ENCODE data around the gene EAPP.
"Not testable (repeated sequence)": the region's sequence is repeated elsewhere in the genome, so short reads cannot be mapped to it uniquely, and the experiment has no call there.

EAPP gene, protein sequence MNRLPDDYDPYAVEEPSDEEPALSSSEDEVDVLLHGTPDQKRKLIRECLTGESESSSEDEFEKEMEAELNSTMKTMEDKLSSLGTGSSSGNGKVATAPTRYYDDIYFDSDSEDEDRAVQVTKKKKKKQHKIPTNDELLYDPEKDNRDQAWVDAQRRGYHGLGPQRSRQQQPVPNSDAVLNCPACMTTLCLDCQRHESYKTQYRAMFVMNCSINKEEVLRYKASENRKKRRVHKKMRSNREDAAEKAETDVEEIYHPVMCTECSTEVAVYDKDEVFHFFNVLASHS

DNA sequence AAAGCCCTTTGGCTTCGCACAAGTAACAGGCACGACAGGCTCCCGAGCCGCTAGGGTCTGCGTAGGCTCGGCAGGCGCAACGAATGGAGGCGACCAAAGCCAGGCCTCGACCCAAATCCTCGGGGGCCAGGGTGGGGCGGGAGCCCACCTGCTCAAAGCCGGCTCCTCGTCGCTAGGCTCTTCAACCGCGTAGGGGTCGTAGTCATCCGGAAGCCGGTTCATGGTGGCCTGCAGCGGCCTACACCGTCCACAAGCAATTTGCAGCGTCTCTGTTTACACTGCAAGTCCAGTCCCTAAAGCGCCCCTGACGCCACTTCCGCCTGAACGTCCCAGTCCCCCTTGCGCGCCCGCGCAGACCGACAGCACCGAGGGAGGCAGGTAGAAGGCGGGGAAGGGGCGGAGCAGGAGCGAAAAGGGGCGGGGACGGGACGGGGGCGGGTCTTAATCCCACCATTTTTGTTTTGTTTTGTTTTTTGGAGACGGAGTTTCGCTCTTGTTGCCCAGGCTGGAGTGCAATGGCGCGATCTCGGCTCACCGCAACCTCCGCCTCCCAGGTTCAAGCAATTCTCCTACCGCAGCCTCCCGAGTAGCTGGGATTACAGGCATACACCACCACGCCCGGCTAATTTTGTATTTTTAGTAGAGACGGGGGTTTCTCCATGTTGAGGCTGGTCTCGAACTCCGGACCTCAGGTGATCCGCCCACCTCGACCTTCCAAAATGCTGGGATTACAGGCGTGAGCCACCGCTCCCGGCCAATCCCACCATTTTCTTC is at the start of gene EAPP:
EAPP (minus strand) TSS at position 295 of the 774 bp plus-strand sequence; CDS start at position 222, 73 bp downstream.
- peak; percentile 94 for DNase-seq (ENCODE audit: low read depth in 2 of 2)

DNA sequence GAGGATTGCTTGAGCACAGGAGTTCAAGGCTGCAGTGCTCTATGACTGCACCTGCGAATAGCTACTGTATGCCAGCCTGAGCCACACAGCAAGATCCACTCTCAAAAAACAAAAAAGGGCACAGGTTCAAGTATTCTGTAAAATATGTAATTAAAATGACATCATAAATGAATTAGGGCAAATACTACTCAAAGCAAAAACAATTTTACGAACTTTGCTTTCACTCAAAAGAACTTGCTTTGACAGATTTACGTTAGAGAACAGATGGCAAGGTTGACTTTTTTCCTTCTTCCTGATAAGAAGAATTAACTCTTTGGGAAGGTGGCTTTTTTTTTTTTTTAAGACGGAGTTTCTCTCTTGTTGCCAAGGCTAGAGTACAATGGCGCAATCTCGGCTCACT is 44.0 kb upstream of the EAPP start:
- no peak for DNase-seq (ENCODE audit: low read depth in 2 of 2)

DNA sequence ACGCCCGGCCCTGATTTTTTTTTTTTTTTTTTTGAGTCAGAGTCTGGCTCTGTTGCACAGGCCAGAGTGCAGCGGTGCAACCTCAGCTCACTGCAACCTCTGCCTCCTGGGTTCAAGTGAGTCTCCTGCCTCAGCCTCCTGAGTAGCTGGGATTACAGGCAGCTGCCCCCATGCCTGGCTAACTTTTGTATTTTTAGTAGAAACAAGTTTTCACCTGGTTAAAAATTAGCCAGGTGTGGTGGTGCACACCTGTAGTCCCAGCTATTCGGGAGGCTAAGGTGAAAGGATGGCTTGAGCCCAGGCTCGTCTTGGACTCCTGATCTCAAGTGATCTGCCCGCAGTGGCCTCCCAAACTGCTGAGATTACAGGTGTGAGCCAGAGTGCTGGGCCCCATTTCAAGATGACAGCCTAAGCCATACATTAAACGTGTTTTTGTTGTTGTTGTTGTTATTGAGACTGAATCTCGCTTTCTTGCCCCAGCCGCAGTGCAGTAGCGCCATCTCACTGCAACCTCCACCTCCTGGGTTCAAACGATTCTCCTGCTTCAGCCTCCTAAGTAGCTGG is 42.7 kb upstream of the EAPP start:
- no peak for DNase-seq (ENCODE audit: low read depth in 2 of 2)

DNA sequence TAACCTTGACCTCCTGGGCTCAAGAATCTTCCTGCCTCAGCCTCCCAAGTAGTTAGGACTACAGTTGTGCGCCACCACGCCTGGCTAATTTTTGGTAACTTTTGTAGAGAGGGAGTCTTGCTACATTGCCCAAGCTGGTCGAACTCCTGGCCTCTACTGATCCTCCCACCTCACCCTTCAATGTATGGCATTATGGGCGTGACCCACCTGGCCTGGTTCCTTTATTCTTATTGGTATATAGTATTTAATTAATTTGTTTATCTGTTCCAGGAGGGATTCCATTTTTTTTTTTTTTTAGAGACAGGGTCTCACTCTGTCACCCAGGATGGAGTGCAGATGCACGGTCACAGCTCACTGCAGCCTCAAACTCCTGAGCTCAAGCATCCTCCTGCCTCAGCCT is 40.9 kb upstream of the EAPP start:
- no peak for DNase-seq (ENCODE audit: low read depth in 2 of 2)

DNA sequence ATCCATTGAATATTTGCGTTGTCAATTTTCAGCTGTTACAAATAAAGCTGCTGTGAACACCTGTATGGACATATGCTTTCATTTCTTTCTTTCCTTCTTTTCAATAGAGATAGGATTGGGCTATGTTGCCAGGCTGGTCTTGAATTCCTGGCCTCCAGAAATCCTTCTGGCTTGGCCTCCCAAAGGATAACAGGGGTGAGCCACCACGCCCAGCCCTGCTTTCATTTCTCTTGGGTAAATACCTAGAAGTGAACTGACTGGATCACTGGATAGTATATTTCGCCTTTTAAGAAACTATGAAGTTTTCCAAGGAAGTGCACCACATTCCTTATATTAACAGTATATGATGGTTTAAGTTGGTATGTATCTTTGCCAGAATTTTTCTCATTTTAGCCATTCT is 32.3 kb upstream of the EAPP start:
- no peak for DNase-seq (ENCODE audit: low read depth in 2 of 2)

DNA sequence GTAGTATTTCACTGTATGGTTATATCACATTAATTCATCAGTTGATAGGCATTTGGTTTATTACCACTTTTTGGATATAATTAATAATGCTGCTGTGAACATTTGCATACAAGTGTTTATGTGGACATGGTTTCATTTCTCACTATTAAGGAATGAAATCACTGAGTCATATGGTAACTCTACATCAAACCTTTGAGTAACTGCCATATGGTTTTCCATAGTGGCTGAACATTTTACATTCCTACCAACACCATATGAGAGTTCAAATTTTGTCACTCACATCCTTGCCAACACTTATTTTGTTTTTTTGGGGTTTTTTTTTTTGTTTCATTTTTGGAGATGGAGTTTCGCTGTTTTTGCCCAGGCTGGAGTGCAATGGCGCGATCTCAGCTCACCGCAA is 30.2 kb upstream of the EAPP start:
- DNase-seq (ENCODE audit: low read depth in 2 of 2), result no peak

DNA sequence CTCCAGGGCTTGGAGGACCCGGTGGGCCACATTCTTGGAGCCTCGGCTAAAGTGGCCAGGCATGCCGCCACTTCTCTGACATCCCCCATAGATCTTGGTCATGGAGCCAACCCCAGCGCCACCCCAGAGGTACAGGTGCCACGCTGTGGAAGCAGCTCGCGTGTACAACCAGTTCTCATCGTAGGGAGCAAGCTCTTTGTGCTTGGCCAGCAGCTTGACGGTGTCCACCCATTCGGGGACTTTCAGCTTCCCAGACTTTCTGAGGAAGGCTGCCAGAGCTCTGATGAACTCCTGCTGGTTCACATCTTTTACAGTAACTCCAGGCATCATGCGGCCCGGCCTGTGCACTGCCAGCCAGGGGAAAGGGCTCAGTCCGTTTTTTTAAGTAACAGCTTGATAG is 29.3 kb upstream of the EAPP start:
- DNase-seq (ENCODE audit: low read depth in 2 of 2), result no peak

DNA sequence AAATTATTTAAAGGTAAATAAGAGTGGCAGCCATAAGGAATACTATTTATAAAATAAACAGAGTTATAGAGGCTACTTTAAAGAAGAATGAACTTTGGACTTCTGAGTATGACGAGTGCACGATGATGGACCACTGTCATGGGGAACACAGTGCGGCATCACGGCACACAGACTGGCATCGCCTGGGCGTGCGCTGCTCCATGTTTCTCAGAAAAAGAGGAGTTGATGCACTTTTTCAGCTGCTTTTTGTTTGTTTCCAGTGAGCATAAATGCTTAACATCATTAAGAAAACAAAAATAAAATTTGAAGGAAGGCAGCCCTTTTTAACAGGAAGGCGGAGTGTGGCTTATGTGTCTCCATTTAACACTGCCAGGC is 23.3 kb upstream of the EAPP start:
- no peak for DNase-seq (ENCODE audit: low read depth in 2 of 2)

DNA sequence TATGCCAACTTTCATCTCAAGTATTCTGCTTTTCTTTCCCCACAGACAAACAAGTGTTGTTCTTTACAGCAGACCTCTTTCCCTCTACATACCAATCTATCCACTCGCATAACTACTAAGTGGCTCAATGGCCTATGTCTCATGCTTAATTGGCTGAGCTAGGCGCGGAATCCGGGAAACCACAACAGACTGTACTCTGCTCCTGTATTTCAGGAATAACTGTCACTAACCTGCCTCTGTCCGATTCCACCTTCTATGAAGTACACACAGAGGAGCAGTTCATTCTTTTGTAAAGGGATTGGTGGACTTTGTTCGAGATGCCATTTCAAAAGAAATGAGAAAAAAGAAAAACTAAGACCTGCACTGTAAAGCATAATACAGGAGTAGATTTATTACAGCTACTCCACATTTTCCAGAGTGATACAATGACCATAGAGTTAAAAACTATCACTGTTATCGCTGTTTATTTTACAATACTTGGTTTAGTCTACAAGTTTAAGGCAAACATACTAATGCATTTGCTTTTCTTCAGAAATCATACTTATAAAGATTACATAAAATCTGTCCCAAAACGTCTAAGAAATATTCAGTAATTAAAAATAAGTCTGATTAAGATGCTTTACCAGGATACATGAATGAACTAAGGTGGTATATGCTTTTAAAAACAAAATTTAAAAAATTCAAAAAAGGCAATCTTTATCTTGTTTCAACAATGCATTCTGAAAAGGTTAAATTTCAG is 22.7 kb upstream of the EAPP start:
- DNase-seq (ENCODE audit: low read depth in 2 of 2), result not testable (repeated sequence)

DNA sequence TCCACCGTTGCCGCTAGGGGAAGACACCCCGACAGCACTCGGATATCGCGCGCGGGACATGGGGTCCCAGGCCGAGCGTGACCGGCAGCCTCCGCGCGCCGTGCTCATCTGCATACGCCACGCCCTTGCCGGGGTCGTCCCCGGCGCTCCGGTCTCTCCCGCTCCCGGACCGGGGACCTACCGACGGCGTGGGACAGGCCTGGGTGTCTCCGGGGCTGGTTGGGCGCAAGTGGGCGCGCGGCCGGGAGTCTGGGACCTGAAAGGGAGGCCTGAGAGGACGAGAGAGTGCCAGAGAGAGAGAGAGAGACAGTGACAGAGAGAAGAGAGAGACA is 17.0 kb upstream of the EAPP start:
- DNase-seq (ENCODE audit: low read depth in 2 of 2), result not testable (repeated sequence)

DNA sequence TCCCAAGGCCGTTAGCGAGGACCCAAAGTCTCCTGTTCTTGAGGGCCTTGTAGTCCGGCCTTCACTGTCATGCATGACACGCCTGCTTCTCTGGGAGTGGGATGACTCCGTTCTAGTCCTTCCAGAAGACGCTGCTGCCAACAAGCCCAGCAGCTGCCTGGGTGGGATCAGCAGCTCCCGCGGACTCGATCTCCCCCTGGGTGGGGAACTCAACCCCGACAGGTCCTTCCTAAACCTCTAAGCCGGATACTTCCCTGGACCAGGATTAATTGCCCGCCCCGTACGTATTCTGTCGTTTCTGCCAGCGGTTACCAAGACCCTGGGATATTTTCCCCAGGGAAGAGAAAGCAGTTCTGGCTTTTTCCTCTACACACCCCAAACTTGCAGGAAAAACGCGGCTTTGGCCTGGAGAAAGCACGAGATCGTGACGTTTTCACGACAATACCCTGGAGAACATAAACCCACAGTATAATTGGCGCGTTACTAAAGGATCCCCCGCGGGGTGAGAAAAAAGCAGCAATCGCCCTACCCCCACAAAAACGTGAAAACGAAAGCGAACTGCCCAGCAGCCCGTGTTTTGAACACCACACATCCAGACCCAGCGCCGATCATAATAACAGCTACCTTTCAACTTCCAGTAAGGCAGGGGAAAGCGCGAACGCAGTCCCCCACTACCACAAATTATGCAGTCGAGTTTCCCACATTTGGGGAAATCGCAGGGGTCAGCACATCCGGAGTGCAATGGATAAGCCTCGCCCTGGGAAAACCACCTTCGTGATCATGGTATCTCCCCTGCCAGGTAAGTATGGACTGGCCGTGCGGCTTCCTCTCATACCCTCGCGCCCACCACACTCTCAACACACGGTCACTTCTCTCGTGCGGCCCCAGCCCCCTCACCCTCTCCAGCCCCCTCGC is 16.3 kb upstream of the EAPP start:
- DNase-seq (ENCODE audit: low read depth in 2 of 2), result not testable (repeated sequence)

DNA sequence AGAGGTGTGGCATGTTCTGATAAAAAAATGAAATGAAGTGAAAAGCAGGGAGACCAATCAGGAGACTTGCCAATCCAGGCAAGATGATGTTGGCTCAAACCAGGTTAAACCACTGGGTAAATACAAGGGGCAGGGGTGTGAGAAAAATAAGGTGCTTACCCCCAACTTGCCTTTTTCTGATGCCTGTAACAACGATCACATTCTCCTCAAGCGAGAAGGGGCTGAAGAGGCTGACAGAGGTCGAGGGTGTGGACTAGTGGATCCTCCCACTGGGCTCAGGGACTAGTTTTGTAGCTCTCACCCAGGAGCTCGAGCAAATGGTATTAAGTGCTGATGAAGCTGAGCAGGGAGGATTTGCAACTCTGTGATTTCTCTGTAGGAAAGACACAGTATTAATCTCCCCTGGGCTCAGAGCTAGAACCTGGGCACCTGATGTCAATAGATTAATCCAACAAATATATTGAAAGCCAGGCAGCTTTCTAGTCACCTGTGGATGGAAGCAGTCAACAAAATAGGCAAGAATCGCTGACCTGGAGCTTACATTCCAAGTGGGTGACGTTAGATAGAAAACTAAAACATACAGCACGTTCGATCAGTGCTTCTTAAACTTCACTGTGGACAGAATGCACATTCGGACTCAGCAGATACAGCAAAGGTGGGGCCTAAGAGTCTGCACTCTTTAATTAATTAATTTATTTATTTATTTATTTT is 15.2 kb upstream of the EAPP start:
- DNase-seq (ENCODE audit: low read depth in 2 of 2), result no peak

DNA sequence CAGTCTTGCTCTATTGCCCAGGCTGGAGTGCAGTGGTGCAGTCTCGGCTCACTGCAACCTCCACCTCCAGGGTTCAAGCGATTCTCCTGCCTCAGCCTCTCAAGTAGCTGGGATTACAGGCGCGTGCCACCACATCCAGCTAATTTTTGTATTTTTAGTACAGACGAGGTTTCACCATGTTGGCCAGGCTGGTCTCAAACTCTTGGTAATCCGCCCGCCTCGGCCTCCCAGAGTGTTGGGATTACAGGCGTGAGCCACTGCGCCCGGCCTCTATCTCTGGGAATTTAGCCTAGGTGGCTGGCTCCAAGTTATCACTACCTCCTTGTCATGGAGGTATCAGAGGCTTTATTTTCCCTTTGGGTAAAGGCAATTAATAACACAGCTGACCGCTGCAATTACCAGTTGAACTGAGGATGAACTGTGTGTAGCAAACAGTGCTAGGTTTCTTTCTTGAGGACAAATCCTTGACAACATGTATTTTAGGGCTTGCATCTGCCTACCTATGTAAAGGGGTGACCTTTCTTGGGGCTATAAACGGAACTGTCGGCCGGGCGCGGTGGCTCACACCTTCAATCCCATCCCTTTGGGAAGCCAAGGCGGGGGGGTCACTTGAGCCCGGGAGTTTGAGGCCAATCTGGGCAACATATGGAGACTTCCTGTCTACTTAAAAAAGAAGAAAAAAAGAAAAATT is 9.9 kb upstream of the EAPP start:
- not testable (repeated sequence) for DNase-seq (ENCODE audit: low read depth in 2 of 2)

DNA sequence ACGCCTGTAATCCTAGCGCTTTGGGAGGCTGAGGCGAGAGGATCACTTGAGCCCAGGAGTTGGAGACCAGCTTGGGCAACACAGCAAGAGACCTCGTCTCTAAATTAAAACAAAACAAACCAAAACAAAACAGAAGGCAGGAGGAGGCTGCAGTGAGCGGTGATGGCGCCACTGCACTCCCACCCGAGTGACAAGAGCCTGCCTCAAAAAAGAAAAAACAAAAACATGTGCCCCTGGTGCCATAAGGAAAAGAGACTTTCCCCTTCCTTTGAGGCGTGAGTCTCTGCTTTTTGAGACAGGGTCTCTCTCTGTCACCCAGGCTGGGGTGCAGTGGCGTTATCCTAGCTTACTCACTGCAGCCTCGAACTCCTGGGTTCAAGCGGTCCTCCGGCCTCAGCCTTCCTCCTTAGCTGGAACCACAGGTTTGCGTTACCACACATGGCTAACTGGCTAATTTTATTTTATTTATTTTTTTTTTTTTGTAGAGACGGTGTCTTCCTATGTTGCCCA is 9.0 kb upstream of the EAPP start:
- DNase-seq (ENCODE audit: low read depth in 2 of 2), result no peak

DNA sequence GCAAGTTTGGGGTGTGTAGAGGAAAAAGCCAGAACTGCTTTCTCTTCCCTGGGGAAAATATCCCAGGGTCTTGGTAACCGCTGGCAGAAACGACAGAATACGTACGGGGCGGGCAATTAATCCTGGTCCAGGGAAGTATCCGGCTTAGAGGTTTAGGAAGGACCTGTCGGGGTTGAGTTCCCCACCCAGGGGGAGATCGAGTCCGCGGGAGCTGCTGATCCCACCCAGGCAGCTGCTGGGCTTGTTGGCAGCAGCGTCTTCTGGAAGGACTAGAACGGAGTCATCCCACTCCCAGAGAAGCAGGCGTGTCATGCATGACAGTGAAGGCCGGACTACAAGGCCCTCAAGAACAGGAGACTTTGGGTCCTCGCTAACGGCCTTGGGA is 7.6 kb upstream of the EAPP start:
- DNase-seq (ENCODE audit: low read depth in 2 of 2), result not testable (repeated sequence)

DNA sequence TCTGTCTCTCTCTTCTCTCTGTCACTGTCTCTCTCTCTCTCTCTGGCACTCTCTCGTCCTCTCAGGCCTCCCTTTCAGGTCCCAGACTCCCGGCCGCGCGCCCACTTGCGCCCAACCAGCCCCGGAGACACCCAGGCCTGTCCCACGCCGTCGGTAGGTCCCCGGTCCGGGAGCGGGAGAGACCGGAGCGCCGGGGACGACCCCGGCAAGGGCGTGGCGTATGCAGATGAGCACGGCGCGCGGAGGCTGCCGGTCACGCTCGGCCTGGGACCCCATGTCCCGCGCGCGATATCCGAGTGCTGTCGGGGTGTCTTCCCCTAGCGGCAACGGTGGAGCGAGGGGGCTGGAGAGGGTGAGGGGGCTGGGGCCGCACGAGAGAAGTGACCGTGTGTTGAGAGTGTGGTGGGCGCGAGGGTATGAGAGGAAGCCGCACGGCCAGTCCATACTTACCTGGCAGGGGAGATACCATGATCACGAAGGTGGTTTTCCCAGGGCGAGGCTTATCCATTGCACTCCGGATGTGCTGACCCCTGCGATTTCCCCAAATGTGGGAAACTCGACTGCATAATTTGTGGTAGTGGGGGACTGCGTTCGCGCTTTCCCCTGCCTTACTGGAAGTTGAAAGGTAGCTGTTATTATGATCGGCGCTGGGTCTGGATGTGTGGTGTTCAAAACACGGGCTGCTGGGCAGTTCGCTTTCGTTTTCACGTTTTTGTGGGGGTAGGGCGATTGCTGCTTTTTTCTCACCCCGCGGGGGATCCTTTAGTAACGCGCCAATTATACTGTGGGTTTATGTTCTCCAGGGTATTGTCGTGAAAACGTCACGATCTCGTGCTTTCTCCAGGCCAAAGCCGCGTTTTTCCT is 7.0 kb upstream of the EAPP start:
- not testable (repeated sequence) for DNase-seq (ENCODE audit: low read depth in 2 of 2)

DNA sequence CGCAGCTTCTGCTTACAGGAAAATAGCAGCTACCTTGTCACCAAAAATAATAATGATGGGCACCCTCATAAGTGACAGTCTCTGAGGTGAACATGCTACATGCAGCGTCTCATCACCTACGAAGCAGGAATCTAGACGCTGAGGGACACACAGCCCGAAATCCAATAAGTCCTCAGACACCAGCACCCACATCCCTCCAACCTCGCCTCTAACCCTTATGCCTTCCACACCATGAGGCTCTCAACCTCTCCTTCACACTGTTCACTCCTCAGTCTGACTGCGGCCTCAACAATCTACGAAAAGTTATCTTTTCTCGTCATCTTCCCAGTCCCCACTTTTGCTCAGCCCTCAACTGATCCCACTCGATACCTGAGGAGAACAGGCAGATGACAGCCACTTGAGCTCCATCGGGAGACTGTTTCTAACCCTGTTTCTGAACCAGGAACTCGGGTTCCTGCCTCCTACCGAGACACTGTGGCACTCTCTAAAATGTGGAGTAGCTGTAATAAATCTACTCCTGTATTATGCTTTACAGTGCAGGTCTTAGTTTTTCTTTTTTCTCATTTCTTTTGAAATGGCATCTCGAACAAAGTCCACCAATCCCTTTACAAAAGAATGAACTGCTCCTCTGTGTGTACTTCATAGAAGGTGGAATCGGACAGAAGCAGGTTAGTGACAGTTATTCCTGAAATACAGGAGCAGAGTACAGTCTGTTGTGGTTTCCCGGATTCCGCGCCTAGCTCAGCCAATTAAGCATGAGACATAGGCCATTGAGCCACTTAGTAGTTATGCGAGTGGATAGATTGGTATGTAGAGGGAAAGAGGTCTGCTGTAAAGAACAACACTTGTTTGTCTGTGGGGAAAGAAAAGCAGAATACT is 919 bp upstream of the EAPP start:
- DNase-seq (ENCODE audit: low read depth in 2 of 2), result not testable (repeated sequence)

DNA sequence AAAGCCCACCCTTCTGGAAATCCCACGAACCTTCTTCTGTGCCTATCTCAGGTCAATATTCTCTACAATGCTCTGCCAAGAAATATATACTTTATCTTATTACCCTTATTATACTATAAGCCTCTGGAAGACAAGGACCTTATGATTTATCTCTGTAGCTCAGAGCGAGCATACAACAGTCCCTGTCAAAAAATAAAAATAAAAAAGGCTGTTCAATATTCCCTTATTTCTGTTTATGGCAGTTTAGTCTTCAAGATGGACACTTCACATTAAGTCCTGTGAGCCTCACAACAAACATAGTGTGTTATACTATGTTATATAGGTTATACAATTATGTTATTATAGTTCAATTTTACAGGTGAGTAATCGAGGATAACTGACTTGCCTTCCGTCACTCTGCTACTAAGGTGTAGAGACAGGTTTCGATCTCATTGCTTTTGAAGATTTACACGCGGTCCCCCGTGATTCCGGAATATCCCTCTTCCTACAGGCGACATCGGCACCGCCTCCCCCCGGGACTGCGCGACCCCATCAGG is 562 bp downstream of the EAPP start:
- no peak for DNase-seq (ENCODE audit: low read depth in 2 of 2)

Data from stimulated activated CD4-positive, alpha-beta T cell treated with anti-CD3 and anti-CD28 coated beads, Interleukin-15, amount 100 ng/mL, for 48 hours (primary cell).